Fibroblast of peridontal ligament (primary cell): ENCODE measurements around the gene LYL1.

Experiments used
- DNase-seq: peaks from one replicate; pipeline ENCODE4 v3.0.0-alpha.2; 2010; ENCODE audit errors: extremely low read depth

Gene LYL1

DNA sequence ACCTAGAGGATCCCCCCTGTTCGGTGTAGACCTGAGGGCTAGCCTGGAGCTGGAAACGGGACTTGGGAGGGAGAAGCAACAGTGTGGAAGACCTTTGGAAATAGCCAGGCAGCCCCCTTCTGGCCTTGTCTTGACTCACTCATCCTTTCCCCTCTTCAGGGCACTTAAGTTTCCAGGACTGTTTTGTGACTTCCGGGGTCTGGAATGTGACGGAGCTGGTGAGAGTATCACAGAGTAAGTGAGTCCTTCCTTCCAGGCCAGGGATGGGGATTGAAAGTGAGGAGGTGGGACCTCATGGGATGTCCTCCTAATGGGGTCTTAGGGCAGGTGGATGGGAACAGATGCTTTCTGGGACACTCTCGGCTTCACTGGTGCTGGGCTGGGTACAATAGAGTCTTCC lies 29.4 kb downstream of the LYL1 start:
- no peak for DNase-seq

DNA sequence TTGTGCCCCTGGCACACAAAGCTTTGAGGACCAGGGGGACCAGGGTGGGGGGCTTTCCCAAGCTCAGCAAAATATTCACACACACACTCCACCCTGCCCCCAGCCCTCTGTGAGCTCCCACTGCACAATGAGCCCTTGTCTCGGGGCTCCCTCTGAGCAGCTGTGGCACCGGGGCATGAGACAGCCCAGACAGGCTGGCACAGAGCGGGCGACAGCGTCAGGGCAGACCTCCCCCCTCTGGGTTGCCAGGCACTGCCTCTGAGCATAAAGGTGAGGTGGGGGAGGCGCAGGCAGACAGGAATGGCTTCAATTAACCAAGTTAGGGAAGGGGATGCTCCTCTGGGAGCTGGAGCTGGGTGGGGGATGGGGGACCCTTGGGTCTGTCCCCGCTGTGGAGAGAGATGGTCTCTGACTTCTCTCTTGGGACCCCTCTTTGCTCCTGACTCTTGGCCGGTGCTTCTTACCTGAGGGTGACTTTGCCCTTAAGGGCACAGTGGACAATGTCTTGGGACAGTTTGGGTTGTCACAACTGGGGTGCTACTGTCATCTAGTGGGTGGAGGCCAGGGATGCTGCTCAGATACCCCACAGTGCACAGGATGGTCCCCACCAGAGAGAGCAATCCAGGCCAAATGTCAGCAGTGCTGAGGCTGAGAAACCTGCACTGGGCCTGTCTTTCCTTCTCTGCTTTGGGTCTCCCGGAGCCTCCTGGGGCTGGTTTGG lies 30.3 kb downstream of the LYL1 start:
- DNase-seq: no peak

DNA sequence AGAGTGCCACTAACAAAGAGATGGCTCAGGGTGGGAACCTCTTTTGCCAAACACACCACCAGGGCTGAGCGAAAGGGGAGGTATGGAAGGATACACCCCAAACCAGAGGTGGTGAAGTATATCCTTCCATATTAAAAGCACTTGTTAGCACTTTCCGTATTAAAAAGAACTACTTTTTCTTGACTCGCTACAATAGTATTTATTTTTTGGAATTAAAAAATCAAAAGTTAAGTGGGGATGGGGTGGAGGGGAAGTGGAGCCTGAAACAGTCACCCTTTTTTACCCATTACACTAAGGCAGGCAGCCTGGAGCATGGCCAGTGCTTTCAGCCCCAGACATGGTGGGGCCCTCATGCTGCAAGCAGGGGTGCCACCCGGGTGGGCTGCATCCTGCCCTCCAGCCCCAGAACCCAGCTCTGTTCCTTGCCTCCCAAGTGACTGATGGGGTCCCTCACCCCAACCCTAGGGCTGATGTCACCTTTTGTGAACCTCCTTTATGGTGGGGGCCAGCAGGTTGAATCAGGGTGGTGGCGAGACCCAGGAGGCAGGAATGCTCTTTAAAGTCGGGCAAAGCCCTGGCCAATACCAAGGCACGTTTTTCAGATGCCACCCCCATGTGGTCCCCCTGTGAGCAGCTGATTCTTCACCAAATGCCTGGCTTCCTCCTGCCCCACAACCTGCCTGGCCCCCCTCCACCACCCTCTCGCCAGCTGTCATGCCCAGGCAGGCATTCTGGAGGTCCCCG lies 31.0 kb downstream of the LYL1 start:
- no peak for DNase-seq

GRCh38 chr19:13070425-13071140 lies 32.1 kb downstream of the LYL1 start:
- DNase-seq: no peak

DNA sequence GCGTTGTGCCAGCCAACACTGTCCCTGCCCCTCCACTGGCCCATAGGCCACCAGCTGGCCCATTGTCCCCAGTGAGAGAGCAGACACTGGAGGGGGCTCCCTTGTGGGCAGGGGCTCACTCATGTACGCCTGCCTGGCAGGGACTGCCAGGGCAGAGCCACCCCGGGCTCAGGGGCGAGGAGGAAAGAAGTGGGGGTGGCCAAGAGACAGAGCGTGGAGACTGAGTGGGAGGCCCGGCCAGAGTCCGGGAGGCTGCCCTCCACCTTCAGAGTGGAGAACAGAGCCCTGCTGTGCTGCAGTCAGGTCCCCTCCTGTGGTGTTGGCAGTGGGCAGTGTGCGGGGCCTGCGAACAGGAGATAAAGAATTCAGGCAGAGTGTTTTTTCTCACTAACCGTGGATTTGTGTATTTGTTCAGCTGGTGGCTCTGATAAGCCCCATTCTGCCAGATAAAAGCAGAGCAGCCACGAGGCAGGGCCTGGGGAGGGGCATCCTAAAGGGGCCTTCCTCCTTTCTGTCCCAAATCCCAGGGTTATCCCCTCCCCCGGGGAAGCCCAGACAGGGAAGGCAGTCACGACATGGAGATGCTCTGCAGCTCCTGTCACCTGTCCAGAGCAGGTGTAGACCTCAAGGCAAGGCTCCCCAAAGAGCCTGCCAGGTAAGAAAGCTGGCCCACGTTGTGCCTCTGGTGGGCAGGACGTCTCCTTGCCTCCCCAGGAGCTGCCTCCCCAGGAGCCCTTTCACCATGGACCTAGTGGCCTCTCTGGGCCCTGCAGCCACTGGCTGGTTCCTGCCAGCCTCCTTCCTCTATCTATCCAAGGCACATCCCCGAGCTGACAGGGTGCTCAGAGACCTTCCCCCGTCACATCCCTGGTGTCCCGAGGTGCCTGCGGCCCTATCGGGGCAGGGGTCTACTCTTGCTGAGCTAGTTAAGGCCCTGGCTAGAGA lies 33.0 kb downstream of the LYL1 start:
- no peak for DNase-seq

DNA sequence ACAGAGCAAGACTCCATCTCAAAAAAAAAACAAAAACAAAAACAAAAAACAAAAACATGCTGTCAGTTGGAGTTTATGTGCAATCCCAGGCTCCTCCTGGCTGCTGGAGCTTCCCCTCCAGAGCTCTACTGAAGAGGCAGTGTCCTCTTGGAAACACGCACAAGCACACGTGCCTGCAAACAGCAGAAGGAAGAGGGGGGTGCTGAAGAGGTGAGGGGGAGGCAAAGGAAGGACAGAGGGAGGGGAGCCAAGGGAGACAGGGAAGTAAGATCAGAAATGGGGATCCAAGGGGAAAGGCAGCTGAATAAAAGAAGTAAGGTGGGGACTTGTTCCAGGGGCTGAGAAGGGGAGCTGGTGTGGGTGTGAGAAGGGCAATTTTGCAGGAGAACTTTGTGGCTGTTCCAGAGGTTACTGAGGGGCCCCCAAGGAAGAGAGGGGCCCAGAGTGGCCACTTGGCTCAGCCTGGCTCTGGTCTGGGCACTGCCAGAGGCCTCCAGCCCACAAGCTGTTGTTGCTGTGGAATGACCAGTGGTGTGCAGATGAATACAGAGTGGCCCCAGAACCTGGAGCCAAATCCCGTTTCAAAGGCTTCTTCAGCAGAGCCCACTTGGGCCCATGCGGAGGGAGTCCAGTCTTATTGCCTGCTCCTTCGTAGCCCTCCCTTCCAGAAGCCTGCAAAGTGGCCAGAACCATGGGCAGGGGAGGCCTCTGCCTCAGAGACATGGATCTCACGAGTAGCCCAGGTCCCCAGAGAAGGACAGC lies 34.4 kb downstream of the LYL1 start:
- DNase-seq: no peak

GRCh38 chr19:13066933-13067807 lies 35.5 kb downstream of the LYL1 start:
- no peak for DNase-seq

DNA sequence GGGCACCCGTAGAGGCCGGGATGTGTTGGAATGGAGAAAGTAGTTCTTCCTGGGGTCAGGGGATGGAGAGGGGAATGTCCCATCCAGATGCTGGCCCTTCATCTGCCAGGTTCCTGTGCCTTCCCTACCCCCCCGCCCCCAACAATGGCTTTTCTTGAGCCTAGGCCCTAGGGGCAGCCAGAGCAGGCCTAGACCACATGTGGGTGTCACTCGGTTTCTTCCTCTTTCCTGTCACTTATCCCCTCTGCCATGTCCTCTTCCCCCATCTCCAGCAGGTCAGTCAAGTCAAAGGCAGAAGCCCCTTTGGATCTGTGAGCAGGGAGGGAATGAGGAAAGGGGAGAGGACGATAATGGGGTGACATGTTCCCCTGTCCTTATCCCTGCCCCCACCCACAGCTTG lies 36.4 kb downstream of the LYL1 start:
- DNase-seq: no peak

- no peak for DNase-seq
These were observed 38.6 kb downstream of the LYL1 start for GRCh38 chr19:13064092-13064489.

DNA sequence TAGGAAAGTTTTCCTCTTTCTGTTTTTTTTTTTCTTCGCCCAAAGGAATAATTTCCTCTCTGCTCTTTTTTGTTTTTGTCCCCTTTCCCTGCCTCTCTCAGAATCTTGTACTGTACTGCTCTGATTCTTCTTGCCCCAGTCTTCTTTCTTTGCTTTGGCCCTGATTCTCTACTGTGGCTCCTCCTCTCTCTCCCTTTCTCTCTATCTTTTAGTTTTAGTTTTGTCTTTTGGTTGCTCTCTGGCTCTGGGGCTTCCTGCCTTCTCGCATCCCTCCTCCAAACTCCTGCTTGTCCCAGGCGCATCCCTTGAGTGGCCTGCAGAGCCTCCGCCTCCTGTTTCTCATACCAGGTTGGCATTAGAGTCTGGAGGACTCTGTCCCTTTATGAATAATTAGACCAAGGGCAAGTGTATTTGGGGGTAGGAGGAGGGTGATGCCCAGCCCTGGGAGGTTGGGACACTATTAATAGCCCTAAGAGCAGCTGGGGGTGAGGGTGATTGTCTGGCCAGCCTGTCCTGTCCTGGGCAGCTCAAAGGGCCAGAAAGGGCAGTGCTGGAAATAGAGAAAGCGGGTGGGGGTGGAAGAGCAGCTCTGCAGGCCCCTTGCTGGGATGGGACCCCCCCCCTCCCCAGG lies 39.1 kb downstream of the LYL1 start:
- DNase-seq: no peak

DNA sequence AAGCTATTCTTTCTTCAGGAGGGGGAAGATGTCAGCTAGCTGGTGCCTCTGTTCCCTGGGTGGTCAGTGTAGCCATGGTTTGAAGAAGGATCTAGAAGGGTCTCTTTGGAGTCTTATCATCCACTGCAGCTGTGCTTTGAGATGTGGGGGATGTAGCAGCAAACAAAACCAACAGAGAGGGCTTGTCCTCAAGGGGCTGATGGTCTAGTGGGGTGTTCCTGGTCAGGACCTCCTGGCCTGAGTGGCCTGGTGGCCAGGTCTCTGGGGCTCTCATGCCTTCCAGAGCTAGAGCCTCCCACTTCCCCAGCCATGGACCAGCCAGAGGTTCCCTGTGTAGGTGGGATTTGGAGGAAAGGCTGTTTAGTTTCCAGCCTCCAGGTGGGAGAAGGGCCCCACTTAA lies 40.3 kb downstream of the LYL1 start:
- DNase-seq: no peak

GRCh38 chr19:13060964-13061927 lies 41.4 kb downstream of the LYL1 start:
- DNase-seq: peak; percentile 73

GRCh38 chr19:13060233-13060963 lies 42.3 kb downstream of the LYL1 start:
- DNase-seq: no peak

DNA sequence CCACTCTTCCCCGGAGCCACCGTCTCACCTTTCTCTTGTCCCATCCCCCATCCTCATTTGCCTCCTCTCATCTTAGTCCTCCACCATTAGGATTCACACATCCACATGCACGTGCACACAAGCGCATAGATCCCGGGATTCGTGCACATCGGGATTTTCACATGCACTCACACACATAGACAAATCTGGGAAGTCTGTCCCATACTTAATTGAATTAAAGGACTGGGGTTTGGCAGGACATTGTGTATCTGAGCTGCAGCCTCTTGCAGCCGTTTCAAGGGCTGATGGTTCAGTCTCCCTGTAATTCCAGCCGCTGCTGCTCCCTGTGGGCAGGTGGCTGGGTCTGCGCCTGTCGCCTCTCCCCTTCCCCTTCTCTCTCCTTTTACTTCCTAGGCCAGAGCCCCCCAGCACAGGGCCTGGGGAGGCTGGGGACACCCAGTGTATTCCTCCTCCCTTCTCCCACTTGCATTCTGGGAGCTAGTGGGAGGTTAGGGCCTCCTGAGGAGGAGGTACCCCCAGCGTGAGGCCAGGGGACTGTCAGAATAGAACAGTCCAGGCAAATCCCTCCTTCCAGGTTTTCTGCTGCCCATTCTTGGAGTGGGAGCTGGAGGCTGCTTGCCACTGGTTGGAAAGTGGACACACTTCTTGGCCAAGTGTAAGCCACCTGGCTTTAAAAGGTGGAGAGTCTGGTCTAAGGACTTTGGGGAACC lies 43.6 kb downstream of the LYL1 start:
- DNase-seq: no peak

GRCh38 chr19:13057744-13058143 lies 44.9 kb downstream of the LYL1 start:
- DNase-seq: no peak

- no peak for DNase-seq
These were observed 45.5 kb downstream of the LYL1 start for GRCh38 chr19:13057147-13057572.
